Nucleus accumbens (tissue), 56 donors: ENCODE measurements around the gene PLSCR1.
"Not testable (repeated sequence)": the region's sequence is repeated elsewhere in the genome, so short reads cannot be mapped to it uniquely, and the experiment has no call there.

Experiments used
- DNase-seq, 56 donors: peaks; one replicate each; lab custom pipeline; 2025; lab: John Stamatoyannopoulos, UW

The PLSCR1 gene

DNA sequence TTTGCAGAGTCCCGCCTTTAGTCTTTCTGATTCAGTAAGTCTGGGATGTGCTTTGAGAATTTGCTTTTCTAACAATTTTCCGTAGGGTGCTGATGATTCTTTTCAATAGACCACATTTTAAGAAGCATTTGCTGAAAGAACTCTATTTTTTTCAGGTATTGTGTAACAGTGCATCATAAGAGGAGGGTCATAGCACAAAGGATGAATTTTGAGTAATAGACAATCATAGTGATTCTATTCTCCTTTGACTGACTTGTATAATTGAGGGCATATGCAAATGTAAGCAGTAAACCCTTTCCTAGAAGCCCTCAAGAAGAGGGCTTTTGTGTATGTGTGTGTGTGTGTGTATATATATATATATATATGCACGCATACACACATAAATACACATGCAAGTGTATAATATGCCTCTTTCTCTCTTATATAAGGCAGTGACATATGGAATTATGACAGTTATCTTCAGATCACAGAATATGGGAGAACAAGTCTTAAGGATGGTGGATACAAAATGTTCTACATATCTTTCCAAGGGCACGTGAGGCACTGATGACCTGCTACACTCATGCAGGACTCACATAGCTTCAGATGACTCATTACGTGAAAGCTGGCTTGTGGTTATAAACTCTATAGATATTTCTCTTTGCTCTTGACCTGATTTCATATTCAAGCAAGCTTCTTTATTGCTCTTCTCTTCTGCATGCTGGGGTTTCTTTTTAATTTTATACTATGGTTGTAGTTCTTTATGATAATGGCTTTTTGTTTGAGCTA is 6.5 kb upstream of the PLSCR1 start:
- no peak for DNase-seq

DNA sequence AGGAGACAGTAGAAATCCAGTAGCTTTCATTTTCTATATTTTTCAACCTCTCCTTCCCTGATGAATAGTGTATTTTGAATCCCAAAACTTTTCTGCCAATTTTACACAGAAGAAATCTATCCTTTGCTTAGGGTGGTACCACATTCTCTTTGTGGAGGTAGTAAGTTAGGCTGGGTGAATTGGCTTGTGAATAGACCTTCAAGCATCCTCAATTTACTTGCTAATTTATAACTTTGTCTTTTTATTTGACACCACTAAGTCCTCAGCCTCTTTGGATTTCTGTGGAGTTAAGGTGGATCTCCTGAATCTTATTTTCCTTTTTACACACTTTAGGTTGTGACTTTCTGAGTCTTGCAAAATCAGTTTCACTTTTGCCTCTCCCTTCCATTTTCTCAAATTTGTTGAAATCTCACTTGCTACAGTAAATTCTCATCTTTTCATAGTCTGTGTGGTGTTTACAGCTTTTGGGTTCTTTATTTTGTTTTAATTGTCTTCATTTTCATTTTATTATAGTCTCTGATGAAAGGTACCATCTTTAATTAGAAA is 5.7 kb upstream of the PLSCR1 start:
- DNase-seq, result no peak

DNA sequence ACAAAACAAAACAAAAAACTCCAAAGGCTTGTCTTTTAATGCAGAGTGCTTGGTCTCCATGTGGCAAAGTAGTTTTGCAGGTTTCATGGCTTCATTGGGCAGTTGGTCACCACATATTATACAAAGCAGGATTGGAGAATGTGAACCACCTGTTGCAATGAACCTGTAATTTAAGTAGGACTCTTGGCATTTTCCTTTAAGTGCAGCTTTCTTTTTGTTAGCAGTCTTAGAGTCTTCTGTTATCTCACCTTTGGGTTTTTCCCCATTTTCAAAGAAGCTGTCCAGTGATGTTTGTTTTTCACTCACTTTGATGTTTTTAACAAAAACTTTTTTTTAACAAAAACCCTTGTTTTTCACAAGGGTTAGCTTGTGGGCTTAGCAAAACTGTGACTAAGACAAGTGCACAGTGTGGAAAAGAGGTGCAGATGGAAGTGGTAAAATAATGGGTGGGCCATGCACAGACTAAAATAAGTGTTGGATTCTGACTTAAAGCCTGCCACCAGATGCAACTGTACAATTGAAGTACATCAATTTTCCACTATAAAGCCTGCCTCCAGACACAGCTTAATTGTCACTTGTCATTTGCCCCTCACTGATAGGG is 2.9 kb upstream of the PLSCR1 start:
- DNase-seq, result no peak

DNA sequence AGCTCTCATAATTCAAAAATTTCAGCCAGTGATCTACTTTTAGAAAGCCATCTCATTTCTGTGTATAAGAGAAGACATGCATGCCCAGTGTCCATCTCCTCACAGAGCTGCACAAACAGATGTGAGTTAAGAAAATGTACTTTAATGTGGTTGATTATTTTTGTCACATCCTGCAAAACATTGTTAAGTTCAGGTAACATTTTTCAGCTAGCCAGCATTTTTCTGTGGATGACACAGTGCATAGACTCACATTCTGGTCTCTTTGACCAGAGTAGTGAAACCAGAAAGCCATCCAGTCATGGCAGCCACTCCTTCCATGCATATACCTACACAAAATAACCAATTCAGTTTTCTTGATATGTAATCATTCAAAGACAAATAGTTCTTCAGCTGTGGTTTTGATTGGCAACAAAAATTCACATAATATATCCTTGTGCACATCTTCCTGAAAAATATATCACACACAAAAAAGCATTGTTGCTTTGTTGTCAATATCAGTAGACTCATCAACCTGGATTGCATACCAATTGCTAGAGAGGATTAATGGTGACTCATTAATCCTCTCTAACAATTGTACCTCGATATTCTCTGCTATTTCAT is 2.1 kb upstream of the PLSCR1 start:
- DNase-seq, result no peak

DNA sequence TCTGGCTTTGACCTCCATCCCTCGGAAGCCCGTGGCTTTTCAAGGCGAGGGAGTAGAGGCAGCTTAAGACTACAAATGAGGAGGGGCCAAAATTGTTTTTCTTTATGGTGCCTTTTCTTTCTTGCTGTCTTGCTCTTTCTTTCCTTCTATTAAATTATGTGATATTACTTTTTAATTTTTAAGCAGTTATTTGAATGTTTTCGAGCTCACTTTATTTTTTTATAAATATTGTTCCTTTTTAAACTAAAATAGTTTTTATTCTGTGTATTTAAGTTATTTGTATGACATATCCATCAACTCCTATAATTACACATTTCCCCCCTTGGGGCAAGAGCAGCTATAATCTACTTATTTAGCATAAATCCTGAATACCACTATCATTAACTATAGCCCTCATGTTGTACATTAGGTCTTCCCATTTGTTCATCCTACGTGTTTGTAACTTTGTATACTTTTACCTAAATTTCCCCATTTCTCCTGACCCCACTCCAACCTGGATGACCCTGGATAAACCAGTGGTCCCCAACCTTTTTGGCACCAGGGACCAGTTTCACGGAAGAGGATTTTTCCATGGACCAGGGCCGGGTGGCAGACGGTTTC is 622 bp upstream of the PLSCR1 start:
- DNase-seq, result no peak

DNA sequence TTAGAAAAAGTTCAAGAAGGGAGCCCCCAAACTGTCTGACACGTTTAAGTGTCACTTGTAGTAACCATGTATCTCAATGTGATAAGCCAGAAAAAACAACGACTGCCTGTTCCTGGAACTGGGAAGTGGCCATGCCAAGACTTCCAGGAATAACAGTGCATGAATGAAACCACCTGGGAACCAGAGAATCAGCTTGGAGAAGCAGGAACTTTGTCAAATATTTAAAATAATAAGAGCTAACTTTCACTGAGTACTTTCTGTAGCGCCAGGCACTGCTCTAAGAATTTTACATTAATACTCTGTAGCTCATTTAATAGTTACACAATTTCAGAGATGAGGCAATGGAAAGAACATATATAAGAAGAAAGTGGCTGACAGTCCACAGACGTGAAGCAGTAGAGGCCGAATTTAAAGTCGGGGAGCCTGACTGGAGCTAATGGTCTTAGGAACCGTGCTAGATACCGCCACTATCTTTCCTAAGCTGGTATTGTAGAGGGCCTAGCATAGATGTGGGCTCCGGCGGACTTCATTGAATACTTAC is 876 bp downstream of the PLSCR1 start:
- DNase-seq, result no peak

DNA sequence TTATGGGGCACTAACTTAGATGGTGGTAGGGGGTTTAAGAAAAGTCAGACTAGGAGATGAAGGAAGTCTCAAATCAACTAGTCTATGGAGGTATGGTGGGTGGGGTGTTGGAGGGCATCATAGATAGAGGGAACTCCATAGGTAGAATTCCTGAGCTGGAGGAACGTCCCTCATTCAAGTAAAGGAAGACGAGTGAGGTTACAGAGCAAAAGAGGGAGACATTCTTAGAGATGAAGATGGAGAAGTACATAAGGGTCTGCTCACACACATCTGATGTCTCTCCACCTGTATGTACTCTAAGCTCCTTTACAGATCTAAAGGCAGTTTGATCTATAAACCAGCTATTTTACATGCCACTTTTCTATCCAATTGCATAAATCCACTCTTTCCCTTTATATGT is 1.4 kb downstream of the PLSCR1 start:
- no peak for DNase-seq

DNA sequence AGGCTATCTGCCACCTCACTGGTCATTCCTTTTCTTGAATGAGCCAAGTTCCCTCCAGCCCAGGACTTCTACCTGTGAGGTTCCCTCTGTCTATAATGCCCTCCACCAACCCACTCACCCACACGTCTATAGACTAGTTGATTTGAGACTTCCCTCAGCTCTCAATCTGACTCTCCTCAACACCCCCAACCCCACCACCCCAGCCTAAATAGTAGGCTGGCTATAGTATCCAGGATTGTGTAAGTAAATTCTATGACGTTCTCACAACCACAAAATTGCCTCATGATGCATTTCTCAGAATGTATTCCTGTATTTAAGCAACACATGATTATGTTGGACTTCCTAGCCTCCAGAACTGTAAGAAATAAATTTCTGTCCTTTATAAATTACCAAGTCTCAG is 2.2 kb downstream of the PLSCR1 start:
- peak in 1 of 56 donors; percentile 5 for DNase-seq

DNA sequence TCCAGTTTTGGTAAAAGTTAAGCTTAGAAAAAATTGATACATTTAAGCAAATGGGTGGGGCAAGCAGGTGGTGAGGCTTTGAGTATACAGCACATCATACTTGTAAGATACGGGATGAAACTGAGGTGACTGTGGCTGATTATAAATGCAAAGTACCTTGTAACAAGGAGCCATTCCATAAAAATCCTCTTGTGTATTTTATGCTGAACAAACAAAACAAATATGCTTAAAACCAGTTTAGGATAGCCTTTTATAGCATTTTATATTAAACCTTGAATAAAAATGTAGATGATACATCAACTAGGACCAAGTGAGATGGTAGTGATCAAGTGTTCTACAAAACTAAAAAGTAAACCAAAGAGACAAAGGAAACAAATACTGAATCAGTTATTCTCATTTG is 3.4 kb downstream of the PLSCR1 start:
- DNase-seq, result no peak

DNA sequence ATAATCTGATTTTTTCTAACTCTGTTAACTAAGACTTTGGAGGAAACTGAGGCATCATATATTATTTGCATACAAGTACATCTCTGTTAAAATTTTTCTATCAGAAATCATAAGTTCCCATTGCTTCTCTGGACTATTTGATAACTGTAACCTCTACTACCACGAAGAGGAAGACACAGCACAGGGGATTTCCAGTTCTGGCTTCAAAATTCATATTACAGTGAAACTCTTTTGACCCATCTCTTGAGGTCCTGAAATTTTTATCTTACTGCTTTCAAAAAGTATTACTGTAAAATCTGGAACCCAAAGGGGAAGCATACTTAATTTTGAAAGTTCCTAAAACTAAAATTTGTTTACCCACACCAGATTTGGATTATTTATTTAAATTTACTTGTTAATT is 4.2 kb downstream of the PLSCR1 start:
- DNase-seq, result no peak

DNA sequence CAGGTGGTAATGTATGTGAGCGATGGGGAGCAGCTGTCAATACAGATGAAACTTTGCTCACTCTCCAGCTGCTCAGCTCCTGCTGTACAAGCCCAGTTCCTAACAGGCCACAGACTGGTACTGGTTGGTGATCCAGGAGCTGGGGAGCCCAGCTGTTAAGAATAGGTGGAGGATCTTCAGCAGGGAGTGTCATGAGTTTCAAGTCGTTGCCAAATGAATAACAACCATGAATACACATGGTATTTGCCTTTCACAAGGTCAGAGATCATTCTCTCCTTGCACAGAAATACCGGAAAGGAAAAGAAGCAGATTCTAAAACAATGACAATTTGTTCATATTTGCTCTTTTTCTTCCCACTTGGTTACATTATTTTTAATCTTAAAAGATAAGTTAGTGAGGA is 5.1 kb downstream of the PLSCR1 start:
- no peak for DNase-seq

DNA sequence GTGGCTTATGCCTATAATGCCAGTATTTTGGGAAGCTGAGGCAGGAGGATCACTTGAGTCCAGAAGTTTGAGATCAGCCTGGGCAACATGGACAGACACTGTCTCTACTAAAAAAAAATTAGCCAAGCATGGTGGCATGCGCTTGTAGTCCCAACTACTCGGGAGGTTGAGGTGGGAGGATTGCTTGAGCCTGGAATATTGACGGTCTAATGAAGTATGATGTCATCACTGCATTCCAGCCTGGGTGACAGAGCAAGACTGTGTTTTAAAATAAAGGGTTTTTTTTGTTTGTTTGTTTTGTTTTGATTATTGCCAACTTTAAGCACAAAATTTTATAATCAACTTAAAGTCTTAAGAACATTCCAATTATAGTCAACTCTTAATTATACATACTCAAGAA is 6.8 kb downstream of the PLSCR1 start:
- DNase-seq, result no peak

DNA sequence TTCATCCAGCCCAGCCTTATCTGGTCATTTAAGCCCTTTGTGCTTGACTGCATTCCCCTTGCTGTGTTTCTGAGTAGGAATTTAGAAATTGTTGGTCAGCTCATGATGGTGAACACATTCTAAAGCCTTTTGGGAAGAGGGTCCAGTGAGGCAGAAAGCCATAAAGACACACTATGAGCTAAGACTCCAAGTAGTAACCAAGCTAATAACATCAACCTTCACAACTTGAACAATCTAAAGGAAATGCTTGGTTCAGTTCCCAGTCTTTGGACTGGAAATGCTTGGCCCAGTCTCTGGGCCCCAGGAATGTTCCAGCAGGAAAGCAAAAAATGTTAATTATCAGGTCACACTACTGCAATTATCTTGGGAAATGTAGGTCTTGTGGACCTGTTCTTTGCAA is 7.7 kb downstream of the PLSCR1 start:
- no peak for DNase-seq

DNA sequence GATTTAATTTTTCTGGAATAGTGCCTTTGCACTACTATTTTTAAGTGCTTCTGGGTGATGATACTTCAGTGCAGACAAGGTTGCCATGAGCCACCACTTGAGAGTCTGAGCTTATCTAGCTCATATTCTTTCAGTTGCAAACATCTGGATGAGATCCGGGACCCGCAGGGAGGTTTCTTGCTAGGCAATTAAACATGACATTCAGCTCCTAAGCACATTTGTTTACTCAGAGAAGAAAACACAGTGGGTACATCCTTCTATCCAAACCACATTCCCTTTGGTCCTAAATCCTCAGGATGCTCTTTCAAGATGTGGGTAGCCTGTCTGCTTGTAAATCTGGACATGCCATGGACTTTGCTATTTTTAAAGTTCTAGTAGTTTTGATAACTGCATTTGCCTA is 12.0 kb downstream of the PLSCR1 start:
- DNase-seq, result no peak

DNA sequence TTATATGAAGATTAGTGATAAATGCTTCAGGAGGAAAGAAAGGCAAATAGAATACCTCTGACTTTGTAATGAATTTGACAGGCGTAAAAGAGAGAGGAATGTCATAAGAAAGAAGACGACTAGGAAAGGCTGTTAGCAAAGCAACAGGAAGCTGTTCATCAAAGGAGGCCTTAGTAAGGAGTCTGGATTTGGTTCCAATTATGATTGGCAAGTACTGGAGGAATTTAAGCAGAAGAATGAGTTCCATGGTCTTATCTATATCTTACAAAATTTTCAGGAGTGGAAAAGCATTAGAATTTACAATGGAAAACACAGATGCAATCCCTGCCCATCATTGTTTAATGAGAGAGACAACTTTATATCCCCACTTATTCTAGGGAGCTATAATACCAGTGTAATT is 13.8 kb downstream of the PLSCR1 start:
- DNase-seq, result no peak

DNA sequence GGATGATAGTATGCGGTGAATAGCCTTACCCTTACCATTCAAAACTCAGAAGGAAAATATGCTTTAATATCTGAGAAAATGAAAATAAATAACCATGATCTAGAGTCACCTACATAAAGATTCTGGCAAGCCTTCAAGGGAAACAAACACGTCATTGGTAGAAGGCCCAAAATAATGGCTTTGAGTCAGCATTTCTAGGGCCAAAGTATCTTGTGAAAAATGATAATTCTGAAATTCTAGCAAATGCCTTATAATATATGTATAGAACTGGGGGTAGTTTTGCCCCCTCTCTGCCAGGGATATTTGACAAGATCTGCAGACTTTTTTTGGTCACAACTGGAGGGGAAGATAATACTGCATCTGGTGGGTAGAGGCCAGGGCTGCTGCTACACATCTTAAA is 15.4 kb downstream of the PLSCR1 start:
- DNase-seq, result no peak

DNA sequence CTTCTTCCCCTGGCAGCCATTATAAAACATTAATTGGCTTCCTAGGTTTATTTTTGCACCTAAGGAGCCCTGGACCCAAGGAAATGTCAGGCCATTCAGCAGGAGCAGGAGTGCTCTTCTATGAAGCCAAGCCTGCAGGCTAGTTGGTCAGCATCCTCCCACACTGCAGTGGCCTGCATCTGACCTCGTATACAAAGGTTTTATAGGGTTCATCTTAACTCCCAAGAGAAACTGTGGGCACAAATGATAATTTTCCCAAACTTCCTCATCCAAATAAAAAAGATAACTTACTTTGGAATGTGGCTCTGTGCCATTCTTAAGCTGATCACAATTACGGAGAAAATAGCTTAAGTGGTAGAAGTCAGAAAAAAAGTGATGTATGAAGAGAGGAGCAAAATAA is 19.4 kb downstream of the PLSCR1 start:
- no peak for DNase-seq

DNA sequence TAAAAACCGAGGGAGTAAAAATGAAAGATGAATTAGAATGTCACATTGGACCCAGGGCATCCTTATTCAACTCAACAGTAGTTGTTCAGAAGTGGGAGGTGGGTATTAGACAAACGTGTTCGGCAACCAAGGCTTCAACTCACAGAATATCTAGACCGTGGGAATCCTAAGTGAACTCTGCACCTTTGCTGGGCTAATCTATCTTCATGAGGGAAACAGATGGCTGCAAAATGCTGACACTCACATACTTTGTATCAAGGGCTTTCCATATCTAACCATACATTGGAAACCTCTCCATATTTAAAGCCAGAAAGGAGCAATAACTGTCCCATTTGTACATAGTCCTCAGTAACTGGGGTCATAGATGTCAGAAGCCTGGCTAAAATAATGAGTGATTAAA is 20.9 kb downstream of the PLSCR1 start:
- DNase-seq, result no peak

DNA sequence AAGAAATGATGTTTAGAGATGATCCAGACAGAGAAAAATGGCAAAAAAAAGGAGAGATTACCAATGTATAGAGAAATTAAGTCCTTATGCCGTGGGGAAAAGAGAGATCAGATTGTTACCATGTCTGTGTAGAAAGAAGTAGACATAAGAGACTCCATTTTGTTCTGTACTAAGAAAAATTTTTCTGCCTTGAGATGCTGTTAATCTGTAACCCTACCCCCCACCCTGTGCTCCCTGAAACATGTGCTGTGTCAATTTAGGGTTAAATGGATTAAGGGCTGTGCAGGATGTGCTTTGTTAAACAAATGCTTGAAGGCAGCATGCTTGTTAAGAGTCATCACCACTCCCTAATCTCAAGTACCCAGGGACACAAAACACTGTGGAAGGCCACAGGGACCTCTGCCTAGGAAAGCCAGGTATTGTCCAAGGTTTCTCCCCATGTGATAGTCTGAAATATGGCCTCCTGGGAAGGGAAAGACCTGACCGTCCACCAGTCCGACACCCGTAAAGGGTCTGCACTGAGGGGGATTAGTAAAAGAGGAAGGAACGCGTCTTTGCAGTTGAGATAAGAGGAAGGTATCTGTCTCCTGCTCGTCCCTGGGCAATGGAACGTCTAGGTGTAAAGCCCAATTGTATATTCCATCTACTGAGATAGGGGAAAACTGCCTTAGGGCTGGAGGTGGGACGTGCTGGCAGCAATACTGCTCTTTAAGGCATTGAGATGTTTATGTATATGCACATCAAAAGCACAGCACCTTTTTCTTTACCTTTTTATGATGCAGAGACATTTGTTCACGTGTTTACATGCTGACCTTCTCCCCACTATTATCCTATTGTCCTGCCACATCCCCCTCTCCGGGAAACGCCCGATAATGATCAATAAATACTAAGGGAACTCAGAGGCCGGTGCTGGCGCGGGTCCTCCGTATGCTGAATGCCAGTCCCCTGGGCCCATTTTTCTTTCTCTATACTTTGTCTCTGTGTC is 21.9 kb downstream of the PLSCR1 start:
- DNase-seq, result not testable (repeated sequence)

DNA sequence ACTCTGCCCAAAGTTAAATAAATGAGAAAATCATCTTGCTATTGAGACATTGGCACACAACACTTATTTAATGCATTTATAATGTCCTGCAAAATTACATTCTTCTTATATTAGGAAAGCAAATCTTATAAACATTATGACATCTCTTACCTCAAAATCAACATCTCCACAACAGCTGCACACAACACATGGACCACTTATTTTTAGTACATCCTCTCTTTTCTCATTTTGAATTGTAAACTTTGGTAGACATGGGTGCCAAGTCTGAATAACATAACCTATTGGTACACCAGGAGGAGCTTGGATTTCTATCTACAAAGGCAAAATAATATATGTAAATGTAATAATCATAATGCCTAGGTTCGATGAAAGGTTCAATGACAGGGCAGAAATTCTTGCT is 23.0 kb downstream of the PLSCR1 start:
- DNase-seq, result no peak
